Ovary (tissue), 10 donors: Measurements from ENCODE around the gene ALG13. TPM values are rescaled to one million over a fixed set of nuclear protein-coding genes. Genes with fewer than 3 reads are reported as not detected.
A peak's percentile ranks its signal among the peaks of the same experiment; 100 is the strongest.
"Not testable (repeated sequence)": the region's sequence is repeated elsewhere in the genome, so short reads cannot be mapped to it uniquely, and the experiment has no call there.

Source experiments
- DNase-seq, 5 donors: peaks; one replicate each; pipeline ENCODE4 v3.0.0-alpha.2; 2019 to 2020
- H3K27ac ChIP-seq, 2 donors: fragments of 200-600 bp; one replicate each; pipeline versions ENCODE4 v1.5.1 to v1.8.0; 2019 to 2022
- H3K27me3 ChIP-seq: fragments of 200-600 bp; one replicate; pipeline ENCODE4 v1.8.0; 2022
- H3K36me3 ChIP-seq: fragments of 200-600 bp; sonication (generic); one replicate; pipeline ENCODE4 v1.5.1; 2019
- H3K4me1 ChIP-seq: one replicate; pipeline ENCODE4 v1.8.1; 2013; ENCODE audit warnings: mild to moderate bottlenecking, moderate library complexity; ENCODE audit not compliant: insufficient read depth
- H3K4me3 ChIP-seq: fragments of 200-600 bp; sonication (generic); one replicate; pipeline ENCODE4 v1.5.1; 2017
- H3K9me3 ChIP-seq, 2 donors: fragments of 200-600 bp in 1 of 2; sonication (generic) in 1 of 2; one replicate each; pipeline versions ENCODE4 v1.5.1 to v1.8.1; 2013 to 2019; ENCODE audit warnings: mild to moderate bottlenecking in 1 of 2, moderate library complexity in 1 of 2
- EP300 ChIP-seq: sonication (generic); formaldehyde crosslinking; IDR thresholded peaks from one replicate; pipeline ENCODE4 v1.6.1; 2017; ENCODE audit warnings: antibody characterized with exemption
- POLR2A ChIP-seq: fragments of 450-650 bp; IDR thresholded peaks from one replicate; pipeline ENCODE4 v1.6.1; 2017; ENCODE audit warnings: antibody characterized with exemption, mild to moderate bottlenecking, moderate library complexity
- WGBS, 3 donors: extraction: QIAGEN DNeasy Blood & Tissue Kit in 1 of 3; methylation state at CpG; one replicate each; pipeline versions ENCODE4 v1.1.5 to v1.1.7; 2013 to 2017; 5-methylcytosine and 5-hydroxymethylcytosine counted together
- intact Hi-C, 4 donors: fragments of 100-400 bp; cut with DNase I; formaldehyde crosslinking; loops; one replicate each; pipeline versions ENCODE4 v1.11.0 to v1.15.1; 2022 to 2023
- long read RNA-seq, 3 donors: library from polyadenylated mRNA in 2 of 3; unstranded in 2 of 3; transcript quantifications; one replicate each; pipeline ENCODE4 v2.0.0 and lab custom pipeline, GENCODE V29; 2021 to 2026
- polyA plus RNA-seq, 2 donors: library from polyadenylated mRNA; stranded (reverse); fragments of 200-250 nt in 1 of 2; fragments of 350-450 nt in 1 of 2; fragmentation: Illumina TruSeq in 1 of 2; extraction: RNeasy Lipid Tissue Mini Kit (QIAGEN cat#74804) in 1 of 2; gene quantifications; one replicate each; pipeline ENCODE4 v1.2.3, GENCODE V29; 2013 to 2014
- total RNA-seq, 7 donors: library from RNA; depleted of rRNA in 2 of 7; stranded (reverse); fragments of >200 nt in 2 of 7; fragmentation: NEBNext Ultra II Directional in 3 of 7; extraction: Animal tissue kit (Norgen Biotek cat#: 25700) in 3 of 7; gene quantifications; one replicate each; pipeline versions ENCODE4 v1.1.0 to v1.2.4, GENCODE V29; 2016 to 2023
- TF ChIP-seq, protein P1 (sequence below), 3 donors: fragments of 450-650 bp in 2 of 3; fragments of 200-600 bp in 1 of 3; IDR thresholded peaks; one replicate each; pipeline versions ENCODE4 v1.5.1 to v1.8.0; 2016 to 2022; ENCODE audit warnings: antibody characterized with exemption in 3 of 3, mild to moderate bottlenecking in 1 of 3
- donor health status: DM: no; HTN: no; CAD: no; lungs with moderate emphysema.
- donor health status: DM: no; HTN: no; CAD: no.
- donor health status: Bipolar disorder and iron deficiency.
- donor health status: DM: yes; HTN: yes; CAD: no.
- donor health status: DM: no; HTN: no; CAD: no.
- donor health status: DM: yes; HTN: yes; CAD: no.

ALG13 gene
- total RNA-seq (10 to 100 TPM; 28.2 to 81.8 (median 42.9) TPM), polyA plus RNA-seq (10 to 100 TPM; 26.4 to 34.1 TPM)
- long read RNA-seq, donor 1, transcript ALG13-202 (4 exons, 2,770 nt) = minor isoform, 8 of 32 reads
- long read RNA-seq, donor 1, transcript ALG13-207 (4 exons, 916 nt) = major isoform, 14 of 32 reads
- long read RNA-seq, donor 1, partial matches to known transcripts = 2 of 32 reads
- long read RNA-seq, donor 1, other reads (novel, unspliced or antisense) = 3 of 32 reads
- long read RNA-seq, donor 2, full-length matches to known transcripts = 16 of 39 reads
- long read RNA-seq, donor 2, partial matches to known transcripts = 23 of 39 reads
- long read RNA-seq, donor 2, other reads (novel, unspliced or antisense) = 0 of 39 reads
- long read RNA-seq, donor 3, partial matches to known transcripts = 0 of 11 reads
- long read RNA-seq, donor 3, other reads (novel, unspliced or antisense) = 4 of 11 reads

DNA sequence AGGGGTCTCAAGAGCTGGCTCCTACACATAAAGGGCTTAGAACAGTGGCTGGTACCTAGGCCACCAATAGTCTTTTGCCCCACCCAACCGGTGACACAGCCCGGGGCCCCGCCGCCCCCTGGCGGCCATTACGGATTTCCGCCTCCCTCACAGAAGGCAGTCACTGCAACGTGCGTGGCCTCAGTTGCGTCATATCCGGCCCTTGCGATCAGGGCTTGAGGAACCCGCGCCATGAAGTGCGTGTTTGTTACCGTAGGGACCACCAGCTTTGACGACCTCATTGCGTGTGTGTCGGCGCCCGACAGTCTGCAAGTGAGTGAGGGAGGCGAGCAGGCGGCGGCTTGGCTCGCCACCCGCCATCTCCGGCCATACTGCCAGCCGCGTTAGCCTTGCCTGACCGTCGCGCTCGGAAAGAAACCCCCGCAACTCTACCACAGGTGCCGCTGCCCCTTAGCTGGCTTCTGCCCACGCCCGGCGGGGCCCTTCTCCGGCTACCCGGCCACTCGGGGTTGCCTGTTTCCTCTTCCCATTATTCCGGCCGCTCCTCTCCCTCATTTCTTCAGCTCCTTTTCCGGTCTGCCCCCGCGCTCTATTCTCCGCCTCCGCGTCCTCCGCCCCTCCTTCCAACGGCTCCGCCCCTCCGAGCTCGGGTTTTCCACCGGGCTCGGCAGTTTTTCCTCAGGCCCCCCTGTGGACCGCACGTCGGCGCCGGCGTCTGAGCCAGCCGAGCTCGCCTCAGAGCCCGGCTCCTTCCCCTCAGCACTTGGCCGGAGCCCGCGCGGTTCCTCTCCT, at the start of gene ALG13:
Gene ALG13 (plus strand): TSS at position 183 of the 792 bp plus-strand sequence. CDS start 49 bp downstream, at position 232.
- H3K27ac ChIP-seq = peak within 1 kb of the TSS; percentile 87 to 97
- no peaks in the 10 kb centered on the region for H3K27me3 ChIP-seq
- peaks cover 2% of the 10 kb centered on the region for H3K4me1 ChIP-seq
- no peaks in the 10 kb centered on the region for H3K36me3 ChIP-seq
- DNase-seq = peak; percentile 87 to 93 (median 91)
- 12 to 23% (median 14%) methylated on average over 69 of the region's 69 CpGs for WGBS, 3 donors
- no peaks in the 10 kb centered on the region for H3K9me3 ChIP-seq
- peak within 1 kb of the TSS; percentile 82 for H3K4me3 ChIP-seq
- TF ChIP-seq, protein P1, sequence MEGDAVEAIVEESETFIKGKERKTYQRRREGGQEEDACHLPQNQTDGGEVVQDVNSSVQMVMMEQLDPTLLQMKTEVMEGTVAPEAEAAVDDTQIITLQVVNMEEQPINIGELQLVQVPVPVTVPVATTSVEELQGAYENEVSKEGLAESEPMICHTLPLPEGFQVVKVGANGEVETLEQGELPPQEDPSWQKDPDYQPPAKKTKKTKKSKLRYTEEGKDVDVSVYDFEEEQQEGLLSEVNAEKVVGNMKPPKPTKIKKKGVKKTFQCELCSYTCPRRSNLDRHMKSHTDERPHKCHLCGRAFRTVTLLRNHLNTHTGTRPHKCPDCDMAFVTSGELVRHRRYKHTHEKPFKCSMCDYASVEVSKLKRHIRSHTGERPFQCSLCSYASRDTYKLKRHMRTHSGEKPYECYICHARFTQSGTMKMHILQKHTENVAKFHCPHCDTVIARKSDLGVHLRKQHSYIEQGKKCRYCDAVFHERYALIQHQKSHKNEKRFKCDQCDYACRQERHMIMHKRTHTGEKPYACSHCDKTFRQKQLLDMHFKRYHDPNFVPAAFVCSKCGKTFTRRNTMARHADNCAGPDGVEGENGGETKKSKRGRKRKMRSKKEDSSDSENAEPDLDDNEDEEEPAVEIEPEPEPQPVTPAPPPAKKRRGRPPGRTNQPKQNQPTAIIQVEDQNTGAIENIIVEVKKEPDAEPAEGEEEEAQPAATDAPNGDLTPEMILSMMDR (IDR thresholded peaks at IDR 0.05) = peak; percentile 58 to 66 (median 64)
- TF ChIP-seq POLR2A (peak; percentile 61), EP300 (no peak)
- intact Hi-C loops = no loop called here

DNA sequence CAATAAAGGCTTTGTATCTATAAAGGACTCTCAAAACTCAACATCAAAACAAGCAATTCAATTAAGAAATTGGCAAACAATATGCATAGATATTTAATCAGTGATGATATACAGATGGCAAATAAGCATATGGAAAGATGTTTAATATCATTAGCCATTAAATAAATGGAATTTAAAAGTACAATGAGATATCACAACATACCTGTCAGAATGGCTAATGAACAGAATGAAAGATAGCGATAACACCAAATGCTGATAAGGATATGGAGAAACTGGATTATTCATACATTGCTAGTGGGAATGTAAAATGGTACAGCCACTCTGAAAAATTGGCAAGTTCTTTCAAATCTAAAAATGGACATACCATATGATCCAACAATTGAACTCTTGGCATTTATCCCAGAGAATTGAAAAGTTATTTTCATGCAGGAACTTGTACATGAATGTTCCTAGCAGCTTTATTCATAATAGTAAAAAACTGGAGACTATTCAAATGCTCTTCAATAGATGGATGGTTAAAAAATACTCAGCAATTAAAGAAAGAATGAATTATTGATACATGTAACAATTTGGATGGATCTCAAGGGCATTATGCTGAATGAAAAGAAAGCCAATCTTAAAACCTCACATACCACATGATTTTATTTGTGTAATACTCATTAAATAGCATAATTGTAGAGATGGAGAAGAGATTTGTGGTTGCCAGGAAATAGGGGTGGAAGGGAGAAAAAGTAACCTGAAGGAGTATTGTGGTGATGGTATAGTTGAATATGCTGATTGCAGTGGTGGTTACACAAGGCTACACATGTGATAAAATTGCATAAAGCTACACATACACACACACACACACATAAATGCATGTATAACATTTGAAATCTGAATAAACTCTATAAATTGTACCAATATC, 45.9 kb upstream of the ALG13 start:
- WGBS, 3 donors = 80 to 90% (median 87%) methylated on average over 1 of the region's 1 CpG
- no peaks in the 10 kb centered on the region for H3K36me3 ChIP-seq
- no peak overlapping the region for H3K4me3 ChIP-seq
- intact Hi-C loops = loop anchor here in 1 of 4 donors (1.0 kb wide), 1 partner anchor 33 kb away; no protein-coding TSS in a partner anchor
- H3K27ac ChIP-seq = no peak overlapping the region
- DNase-seq = no peak
- H3K4me1 ChIP-seq = no peaks in the 10 kb centered on the region
- TF ChIP-seq POLR2A (no peak), EP300 (no peak)
- TF ChIP-seq, protein P1 (IDR thresholded peaks at IDR 0.05) = no peak
- no peaks in the 10 kb centered on the region for H3K27me3 ChIP-seq
- H3K9me3 ChIP-seq = no peaks in the 10 kb centered on the region

DNA sequence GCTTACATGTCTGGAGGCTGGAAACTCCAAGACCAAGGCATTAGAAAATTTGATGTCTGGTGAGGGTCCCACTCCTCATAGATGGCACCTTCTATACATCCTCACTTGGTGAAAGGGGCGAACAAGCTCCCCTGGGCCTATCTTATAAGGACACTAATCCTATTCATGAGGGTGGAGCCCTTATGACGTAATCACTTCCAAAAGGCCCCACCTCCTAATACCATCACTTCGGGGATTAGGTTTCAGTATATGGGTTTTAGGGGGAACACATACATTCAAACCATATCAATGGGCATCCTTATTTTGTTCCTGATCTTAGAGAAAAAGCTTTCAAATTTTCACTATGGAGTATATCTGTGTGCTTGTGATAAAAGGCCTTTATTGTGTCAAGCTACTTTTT, 39.0 kb upstream of the ALG13 start:
- no peaks in the 10 kb centered on the region for H3K9me3 ChIP-seq
- 72 to 80% (median 75%) methylated on average over 3 of the region's 3 CpGs for WGBS, 3 donors
- TF ChIP-seq POLR2A (no peak), EP300 (no peak)
- TF ChIP-seq, protein P1 (IDR thresholded peaks at IDR 0.05) = no peak
- no peaks in the 10 kb centered on the region for H3K4me1 ChIP-seq
- no peak overlapping the region for H3K4me3 ChIP-seq
- DNase-seq = no peak
- H3K36me3 ChIP-seq = no peaks in the 10 kb centered on the region
- H3K27me3 ChIP-seq = no peaks in the 10 kb centered on the region
- intact Hi-C loops = no loop called here
- no peak overlapping the region for H3K27ac ChIP-seq

DNA sequence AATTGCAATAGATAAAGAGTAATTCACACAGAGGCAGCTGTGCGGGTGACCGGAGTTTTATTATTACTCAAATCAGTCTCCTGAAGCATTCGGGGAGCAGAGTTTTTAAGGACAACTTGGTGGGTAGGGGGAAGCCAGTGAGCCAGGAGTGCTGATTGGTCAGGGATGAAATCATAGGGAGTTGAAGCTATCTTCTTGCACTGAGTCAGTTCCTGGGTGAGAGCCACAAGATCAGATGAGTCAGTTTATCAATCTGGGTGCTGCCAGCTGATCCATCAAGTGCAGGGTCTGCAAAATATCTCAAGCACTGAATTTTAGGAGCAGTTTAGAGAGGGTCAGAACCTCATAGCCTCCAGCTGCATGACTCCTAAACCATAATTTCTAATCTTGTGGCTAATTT, 35.8 kb upstream of the ALG13 start:
- intact Hi-C loops = loop anchor here in 1 of 4 donors (5.0 kb wide), 1 partner anchor 608 kb away; no protein-coding TSS in a partner anchor
- not testable (repeated sequence) for H3K36me3 ChIP-seq, H3K4me1 ChIP-seq, H3K27me3 ChIP-seq, DNase-seq, H3K9me3 ChIP-seq, H3K27ac ChIP-seq, H3K4me3 ChIP-seq
- 62 to 76% (median 69%) methylated on average over 3 of the region's 3 CpGs for WGBS, 3 donors
